ENCODE measurements around the gene GRIN2A. TPM values are rescaled to one million over a fixed set of nuclear protein-coding genes. Genes with fewer than 3 reads are reported as not detected.

The GRIN2A gene
- total and polyA plus RNA-seq, 2 of the 8 experiments (the other 6 are each of a cell fraction or from before 2014, with no cell fraction given): 0.18 to 1.8 TPM

- no peak for TF ChIP-seq CHD7 (IDR thresholded peaks at IDR 0.05; ENCODE audit: insufficient replicate concordance, low read length)
- TF ChIP-seq HDAC2 (IDR thresholded peaks at IDR 0.05; ENCODE audit: borderline replicate concordance in 1 of 2, low read depth in 2 of 2, low read length in 2 of 2): no peak
- no peak for TF ChIP-seq CBX8 (IDR thresholded peaks at IDR 0.05; ENCODE audit: borderline replicate concordance, low read depth, low read length)
- TF ChIP-seq TCF12 (IDR thresholded peaks at IDR 0.05; ENCODE audit: low read depth, low read length): no peak
- TF ChIP-seq JUND (IDR thresholded peaks at IDR 0.05; ENCODE audit: low read length): no peak
- TF ChIP-seq RXRA (IDR thresholded peaks at IDR 0.05; ENCODE audit: insufficient read depth, low read depth, low read length): no peak
- no peak for TF ChIP-seq CTBP2 (IDR thresholded peaks at IDR 0.05; ENCODE audit: borderline replicate concordance, insufficient read depth, insufficient read length, low read length)
- no peak for TF ChIP-seq SIX5 (IDR thresholded peaks at IDR 0.05; ENCODE audit: low read depth, low read length)
- no peak for TF ChIP-seq ATF3 (IDR thresholded peaks at IDR 0.05; ENCODE audit: insufficient read depth, low read depth, low read length)
- no peak for TF ChIP-seq SIRT6 (IDR thresholded peaks at IDR 0.05; ENCODE audit: low read length)
These were observed 274.5 kb downstream of the GRIN2A start (continued) for GRCh38 chr16:9907752-9908151.
